ENCODE data around the gene CTIF.

Gene CTIF

GRCh38 chr18:48732767-48733424, 194.1 kb downstream of the CTIF start:
- DNase-seq (ENCODE audit: low spot score) = no peak

GRCh38 chr18:48733643-48734253, 194.9 kb downstream of the CTIF start:
- DNase-seq (ENCODE audit: low spot score) = no peak

DNA sequence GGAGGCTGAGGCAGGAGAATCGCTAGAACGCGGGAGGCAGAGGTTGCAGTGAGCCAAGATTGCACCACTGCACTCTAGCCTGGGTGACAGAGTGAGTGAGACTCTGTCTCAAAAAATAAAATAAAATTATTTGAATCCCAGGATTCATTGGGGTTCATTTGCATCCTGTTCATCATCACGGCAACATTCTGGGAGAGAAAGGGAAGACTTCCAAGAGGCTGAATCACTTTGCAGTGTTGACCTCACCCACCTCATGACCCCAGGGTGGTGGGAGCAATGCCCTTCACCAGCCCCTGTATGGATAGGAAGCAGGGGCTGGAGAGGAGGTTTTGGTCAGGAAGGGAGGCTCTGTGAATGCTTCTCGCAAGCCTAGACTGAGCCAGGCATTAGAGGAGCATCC, 195.6 kb downstream of the CTIF start:
- no peak for DNase-seq (ENCODE audit: low spot score)

DNA sequence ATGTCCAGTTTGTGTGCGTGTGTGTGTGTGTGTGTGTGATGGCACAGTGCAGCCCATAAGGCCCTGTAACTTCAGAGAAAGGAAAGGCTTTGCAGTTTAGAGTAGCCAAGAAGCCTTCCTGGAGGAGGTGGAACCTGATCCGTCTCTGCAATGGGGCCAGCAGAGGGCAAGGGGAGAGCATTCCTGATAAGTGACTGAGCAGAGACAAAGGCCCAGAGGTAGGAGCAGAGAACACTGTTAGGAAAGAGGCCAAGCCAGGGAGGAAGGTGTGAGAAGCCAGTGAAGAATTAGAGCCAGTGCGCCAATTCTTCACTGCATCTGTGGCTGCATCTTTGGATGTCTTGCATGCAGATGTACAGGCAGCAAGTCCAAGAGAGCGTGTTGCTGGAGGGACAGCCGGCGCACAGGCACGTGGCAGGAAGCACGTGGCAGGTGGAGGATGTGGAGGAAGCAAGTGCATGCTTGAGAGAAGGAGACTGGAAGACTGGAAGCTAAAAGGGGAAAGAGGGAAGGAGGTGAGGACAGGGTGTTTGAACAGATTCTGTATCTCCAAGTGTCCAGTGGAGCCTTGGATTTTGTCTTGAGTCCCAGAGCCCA, 196.3 kb downstream of the CTIF start:
- no peak for DNase-seq (ENCODE audit: low spot score)

DNA sequence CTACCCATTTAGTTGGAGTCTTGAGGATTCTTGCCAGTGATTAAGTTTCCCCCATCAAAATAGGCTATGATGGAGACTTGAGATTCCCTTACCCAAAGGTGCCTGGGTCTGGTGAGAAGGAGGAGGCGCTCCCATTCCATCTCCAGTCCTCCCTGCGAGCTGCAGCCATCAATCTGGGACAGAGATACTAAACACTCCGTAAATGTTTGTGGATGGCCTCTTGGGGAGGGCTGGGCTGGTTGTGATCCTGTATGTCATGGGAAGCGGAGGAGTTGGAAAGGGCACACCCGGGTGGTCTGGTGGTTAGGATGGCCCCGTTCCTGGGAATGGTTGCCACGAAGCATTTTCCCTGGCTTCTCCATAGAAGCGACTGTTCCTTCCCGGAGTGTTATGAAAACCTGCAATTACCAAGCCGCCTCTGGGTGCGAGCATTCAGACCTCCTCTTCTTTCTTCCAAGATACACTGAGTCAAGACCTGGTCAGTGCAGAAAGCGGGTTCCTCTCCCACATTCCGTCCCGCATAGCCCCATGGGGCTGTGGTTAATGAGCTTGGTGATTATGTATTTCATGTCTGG, 196.9 kb downstream of the CTIF start:
- DNase-seq (ENCODE audit: low spot score) = no peak

- no peak for DNase-seq (ENCODE audit: low spot score)
Measured at GRCh38 chr18:48736321-48737260, 197.8 kb downstream of the CTIF start.

DNA sequence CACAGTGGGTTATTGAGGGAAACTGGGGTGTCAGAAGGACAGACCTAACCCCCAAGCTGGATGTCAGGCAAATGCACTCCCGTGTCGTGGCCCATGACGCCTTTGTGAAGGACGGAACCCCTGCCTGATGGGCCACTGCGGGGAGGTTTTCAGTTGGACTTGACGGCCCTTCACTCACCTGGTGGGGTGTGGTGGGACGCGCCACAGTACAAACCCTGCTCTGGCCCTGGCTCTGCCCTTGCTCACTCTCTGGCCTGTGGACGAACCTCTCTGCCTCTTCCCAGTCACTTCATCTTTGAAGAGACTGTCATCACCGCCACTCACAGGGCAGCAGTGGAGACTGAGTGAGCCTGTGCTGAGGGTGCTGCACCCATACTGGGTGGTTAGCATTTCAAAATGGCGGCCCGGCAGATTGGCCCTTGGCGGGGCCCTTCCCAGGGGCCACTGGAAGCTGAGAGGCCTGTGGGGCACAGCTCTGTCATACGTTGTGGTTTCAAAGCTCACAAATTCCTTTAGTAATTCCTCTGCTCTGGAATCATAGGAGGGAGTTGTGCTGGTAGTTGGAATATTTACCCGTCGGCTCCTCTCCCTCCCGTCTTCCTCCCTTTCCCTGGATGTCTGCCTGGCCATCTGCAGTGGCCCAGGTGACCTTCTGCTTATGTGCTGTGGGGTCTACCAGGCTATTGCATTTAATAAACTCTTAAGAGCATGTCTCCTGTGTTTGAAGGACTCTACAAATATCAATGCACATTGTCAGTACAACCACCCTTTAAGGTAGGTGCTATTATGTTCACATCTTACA, 200.6 kb downstream of the CTIF start:
- DNase-seq (ENCODE audit: low spot score) = no peak

DNA sequence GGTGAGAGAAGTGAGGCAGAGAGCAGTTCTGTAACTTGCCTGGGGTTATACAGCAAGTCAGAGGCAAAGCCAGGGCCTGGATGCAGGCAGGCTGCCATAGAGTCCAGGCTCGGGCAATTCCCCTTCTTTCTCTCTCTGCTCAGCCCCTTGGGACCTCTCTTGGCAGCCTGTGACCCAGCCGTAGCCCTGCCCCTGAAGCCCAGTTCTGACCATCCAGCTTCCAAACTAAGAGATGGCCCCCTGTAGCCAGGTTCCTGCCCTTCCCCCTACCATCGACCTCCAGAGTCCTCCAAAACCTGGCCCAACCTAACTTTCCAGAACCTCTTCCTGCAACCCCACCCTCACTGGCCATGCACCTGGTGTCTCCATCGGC, 201.2 kb downstream of the CTIF start:
- DNase-seq (ENCODE audit: low spot score) = no peak

GRCh38 chr18:48740851-48741485, 202.1 kb downstream of the CTIF start:
- DNase-seq (ENCODE audit: low spot score) = no peak

- no peak for DNase-seq (ENCODE audit: low spot score)
Measured at GRCh38 chr18:48741866-48742265, 203.0 kb downstream of the CTIF start.

- DNase-seq (ENCODE audit: low spot score) = no peak
Measured at GRCh38 chr18:48742304-48742703, 203.5 kb downstream of the CTIF start.

- no peak for DNase-seq (ENCODE audit: low spot score)
Measured at GRCh38 chr18:48742706-48743475, 204.1 kb downstream of the CTIF start.

- DNase-seq (ENCODE audit: low spot score) = no peak
Measured at GRCh38 chr18:48743886-48744285, 205.1 kb downstream of the CTIF start.

GRCh38 chr18:48745293-48745692, 206.5 kb downstream of the CTIF start:
- no peak for DNase-seq (ENCODE audit: low spot score)

GRCh38 chr18:48749768-48750167, 210.9 kb downstream of the CTIF start:
- DNase-seq (ENCODE audit: low spot score) = no peak

DNA sequence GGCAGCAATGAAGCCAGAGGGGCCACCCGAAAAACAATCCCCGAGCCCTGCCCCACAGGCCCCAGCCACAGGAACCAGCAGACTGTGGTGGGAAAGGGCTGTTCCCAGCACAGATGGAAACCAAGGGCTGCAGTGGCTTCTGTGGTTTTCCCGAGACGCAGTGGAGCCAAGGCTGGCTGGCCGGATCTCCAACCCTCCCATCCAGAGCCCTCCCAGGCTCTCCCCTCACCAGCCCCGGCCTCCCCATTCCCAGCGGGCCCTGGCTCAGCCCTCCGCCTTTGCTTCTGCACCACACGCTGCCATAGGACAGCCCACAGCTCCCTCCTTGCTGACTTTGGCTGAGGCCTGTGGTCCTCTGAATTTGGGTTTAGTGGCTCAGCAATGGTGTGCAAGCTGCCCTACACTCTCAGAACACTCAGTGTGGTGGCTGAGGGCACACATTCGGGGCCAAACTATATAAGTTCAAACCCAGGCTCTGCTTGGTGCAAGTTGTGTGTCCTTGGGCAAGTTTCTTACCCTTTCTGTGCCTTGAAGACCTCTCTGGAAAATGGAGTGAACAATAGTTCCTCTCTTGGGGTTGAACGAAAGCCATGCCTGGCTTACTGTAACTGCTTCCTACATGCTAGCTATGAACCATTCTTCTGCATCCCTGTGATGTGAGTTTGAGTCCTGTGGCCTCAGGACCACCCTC, 211.8 kb downstream of the CTIF start:
- DNase-seq (ENCODE audit: low spot score) = no peak

DNA sequence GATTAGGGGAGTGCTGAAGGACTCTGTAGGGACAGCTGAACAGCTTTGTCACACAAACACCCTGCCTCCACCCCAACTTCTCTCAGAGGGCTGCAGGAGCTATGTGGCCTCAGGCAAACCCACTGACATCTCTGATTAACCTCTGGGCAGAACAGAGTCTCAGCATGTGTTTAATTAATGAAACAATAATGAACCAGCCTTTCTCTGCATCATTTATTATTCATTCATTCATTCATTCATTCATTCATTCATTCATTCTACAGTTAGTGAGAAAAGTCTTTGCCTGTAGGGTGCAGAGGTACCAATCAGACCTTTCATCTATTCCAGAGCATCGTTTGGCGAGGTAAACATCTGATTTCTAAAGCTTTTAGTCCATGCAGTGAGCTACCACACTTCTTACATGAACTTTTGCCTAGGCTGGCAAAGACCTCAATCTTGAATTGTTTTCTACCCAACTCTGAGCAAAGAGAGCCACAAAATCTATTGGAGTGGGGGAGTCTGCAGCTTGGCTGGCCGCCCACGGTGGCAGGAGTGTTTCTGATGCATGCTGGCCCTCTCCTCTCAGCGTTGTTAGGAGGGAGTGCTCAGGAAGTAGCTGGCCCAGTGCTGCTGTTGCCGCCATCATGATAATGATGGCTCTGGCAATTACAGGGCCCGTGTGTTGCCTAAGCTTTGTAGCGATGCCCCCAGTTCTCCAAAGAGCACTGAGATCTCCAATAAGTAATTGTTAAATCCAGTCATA, 213.1 kb downstream of the CTIF start:
- no peak for DNase-seq (ENCODE audit: low spot score)

DNA sequence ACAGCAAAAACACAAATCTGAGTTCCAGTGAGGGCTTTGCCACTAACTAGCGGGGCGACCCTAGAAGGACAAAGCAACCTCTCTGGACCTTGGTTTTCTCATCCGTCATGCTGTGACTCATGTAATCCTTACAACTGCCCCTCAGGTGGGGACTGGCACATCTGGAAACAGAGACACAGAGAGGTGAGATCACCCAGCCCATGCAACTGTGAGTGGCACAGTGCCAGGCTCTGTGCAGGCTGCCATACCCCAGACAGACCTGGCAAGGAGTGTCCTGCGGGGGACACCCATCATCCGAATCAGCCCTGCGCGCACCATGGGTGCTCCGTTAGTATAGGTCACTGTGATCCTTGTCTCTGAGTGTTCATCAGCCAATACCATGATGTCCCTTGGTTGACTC, 213.6 kb downstream of the CTIF start:
- no peak for DNase-seq (ENCODE audit: low spot score)

DNA sequence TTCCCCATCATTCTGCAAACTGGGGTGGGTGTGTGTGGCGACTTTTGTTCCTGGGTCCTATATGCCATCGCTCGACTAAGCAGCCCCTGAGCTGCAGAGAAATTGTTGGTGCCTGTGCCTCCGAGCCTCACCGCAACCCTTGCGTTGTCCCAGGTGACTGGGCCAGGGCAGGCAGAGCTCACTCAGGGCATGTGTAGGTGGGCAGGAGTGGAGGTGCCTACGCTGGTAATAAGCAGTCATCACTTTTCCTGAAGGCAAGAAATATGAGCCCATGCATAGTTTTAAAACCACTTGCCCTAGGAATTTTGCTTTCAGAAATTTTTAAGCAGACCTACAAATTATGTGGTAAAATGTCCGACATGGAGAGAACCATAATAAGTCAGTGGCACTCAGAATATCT, 214.1 kb downstream of the CTIF start:
- DNase-seq (ENCODE audit: low spot score) = no peak

Data from hematopoietic multipotent progenitor cell treated with erythropoietin and hydrocortisone succinate and interleukin-3 and kit ligand, for 17 days (in vitro differentiated cells).